GM04503 (cell line): ENCODE data around the gene GTF3C4.
"Not testable (repeated sequence)": the region's sequence is repeated elsewhere in the genome, so short reads cannot be mapped to it uniquely, and the experiment has no call there.

ENCODE experiments used
- DNase-seq: peaks from one replicate; pipeline ENCODE4 v3.0.0-alpha.2; 2012; ENCODE audit warnings: low read depth

Gene GTF3C4

DNA sequence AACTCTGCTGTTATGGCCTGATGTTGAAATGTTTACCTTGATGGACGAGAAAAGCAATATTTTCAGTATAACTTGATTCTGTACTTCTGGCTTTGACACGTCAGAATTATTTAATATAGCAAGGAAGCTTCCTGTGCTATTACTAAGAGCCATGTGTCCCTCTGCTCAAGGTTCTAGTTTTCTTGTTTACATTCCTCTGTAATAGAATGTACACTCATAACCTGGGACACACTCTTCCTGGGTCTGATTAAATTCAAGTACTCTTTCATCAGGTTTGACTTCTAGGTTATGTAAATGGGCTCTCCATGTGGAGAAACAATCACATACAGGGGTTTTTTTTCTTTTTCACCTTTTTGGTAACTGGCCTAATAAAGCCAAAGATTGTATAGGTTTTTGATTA lies 33.1 kb downstream of the GTF3C4 start:
- DNase-seq, result no peak

DNA sequence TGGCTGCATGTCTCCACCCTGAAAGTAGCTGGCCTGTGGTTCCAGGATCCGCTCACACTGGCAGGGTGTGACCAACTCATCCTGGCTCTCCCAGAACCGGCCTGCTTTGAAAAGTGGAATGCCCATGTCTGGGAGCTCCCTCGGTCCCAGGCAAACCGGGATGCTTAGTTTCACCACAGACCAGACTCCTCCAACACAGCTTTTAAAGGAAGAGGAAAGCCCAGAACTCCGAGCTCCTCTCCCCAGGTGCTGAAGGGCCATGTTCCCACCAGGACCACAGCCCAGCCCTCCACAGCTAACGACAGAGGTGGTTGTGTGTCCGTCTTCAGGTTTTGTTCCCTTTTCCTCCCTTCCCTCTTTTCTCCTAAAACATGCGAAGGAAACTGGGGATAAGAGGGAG lies 38.0 kb downstream of the GTF3C4 start:
- DNase-seq, result no peak

DNA sequence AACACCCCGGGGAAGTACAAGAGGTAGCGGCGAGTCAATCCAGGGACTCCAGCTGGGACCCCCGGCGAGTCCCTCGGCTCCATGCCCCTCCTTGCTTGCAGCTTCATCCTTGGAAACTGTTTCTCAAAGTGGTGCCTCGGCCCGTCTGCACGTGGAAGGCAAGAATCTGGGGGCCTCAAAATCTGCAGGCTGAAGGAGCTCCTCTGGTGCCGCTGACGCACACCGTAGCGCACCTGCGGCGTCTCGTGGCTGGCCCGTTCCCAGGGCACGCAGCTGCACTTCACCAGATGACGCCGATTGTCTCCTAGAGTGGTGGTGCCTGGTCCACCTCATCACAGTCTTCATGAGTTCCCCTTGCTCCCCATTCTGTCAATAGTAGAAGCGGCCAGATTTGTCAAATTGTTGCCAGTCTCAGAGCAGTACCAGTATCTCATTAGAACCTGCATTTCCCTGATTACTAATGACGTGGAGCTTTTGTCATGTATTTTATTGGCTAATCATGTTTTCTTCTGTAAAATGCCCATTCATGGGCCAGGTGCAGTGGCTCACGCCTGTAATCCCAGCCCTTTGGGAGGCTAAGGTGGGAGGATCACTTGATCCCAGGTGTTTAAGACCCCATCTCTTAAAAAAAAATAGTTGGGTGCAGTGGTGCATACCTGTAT lies 38.6 kb downstream of the GTF3C4 start:
- DNase-seq, result no peak

DNA sequence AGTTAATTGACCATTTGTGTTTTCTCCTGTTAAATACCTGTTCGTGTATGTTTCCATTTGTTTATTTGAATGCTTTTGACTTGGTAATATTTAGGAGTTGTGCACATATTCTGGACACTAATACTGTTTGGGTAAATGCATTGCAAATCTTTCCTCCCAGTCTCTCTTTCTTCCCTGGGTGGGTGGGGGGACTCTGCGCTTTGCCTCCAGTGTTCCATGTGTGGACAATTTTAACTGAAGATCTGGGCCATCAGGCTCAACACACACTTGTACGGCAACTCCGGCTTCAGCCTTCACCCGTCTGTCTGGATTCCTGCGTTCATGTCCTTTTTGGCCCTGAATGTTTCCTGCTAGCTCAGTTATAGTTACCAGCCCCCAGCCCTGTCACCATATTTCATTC lies 40.1 kb downstream of the GTF3C4 start:
- no peak for DNase-seq

DNA sequence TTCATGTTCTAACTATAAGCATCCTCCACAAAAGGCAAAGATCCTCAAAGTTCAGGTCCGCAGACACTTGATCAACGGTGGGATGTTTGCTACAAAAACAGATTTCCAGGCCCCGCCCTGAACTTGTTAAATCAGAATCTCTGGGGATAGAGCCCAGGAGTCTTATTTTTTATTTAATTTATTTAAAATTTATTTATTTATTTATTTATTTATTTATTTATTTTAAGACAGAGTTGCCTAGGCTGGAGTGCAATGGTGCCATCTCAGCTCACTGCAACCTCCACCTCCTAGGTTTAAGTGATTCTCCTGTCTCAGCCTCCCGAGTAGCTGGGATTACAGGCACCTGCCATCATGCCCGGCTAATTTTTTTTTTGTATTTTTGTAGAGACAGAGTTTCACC lies 40.9 kb downstream of the GTF3C4 start:
- not testable (repeated sequence) for DNase-seq

DNA sequence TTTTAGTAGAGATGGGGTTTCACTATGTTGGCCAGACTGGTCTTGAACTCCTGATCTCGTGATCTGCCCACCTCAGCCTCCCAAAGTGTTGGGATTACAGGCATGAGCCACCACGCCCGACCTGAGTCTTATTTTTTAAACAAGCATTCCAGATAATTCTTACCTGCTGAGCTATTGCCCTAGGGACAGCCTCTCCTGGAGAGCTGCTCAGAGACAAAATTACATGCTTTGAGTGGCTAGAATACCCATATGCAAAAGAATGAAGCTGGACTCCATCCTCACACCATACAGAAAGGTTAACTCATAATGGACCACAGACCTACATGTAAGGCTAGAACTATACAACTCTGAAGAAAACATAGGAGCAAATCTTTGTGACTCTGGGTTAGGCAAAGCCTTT lies 41.6 kb downstream of the GTF3C4 start:
- no peak for DNase-seq

DNA sequence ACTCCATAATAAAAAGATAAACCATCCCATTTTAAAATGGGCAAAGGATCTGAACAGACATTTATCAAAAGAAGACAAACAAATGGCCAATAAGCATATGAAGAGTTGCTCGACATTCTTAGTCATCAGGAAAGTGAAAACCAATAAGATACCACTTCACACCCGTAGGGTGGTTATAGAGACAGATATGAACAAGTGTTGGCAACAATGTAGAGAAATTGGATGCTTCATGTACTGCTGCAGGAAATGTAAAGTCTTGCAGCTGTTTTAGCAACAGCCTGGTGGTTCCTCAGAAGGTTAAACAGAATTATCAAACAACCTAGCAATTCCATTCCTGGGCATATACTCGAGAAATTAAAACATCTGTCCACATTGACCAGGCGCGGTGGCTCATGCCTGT lies 42.5 kb downstream of the GTF3C4 start:
- DNase-seq, result no peak

DNA sequence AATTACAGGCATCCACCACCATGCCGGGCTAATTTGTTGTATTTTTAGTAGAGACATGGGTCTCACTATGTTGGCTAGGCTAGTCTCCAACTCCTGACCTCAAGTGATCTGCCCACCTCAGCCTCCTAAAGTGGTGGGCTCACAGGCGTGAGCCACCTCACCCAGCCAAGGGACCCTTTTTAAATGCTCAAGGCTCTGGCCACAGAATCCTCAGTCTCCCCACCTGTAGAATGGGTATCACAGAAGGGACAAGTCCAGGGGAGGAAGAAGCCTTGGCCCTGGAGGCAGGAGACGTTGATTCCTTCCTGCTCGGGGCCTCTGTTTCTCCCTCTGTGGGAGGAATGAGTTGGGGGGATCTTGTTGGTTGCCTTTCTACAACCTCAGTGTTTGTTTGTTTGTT lies 45.7 kb downstream of the GTF3C4 start:
- DNase-seq, result no peak

DNA sequence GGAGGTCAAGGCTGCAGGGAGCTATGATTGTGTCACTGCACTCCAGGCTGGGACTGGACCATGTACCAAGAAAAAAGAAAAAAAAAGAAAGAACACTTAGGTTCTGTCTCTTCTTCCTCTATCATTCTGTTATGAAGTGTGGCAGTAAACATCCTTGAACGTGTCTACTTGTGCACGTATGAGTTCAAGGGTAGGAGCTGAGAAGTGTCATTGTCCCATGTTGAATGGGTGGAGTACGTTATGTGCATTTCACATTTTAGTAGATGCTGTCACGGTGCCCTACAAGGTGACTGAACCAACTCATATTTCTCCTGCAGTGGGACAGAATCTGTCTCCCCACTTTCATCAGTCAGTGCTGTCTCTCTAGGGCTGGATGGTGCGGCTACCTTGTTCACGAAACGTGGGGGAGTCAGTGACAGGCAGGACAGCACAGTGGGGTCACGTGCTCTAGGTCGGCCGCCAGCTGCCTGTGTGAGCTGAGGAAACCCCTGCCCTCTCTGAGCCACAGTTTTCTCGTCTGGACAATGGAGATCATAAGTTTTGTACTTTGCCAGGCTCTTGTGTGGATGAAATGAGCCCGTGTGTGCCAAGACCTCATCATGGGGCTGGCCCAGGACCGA lies 47.2 kb downstream of the GTF3C4 start:
- no peak for DNase-seq

DNA sequence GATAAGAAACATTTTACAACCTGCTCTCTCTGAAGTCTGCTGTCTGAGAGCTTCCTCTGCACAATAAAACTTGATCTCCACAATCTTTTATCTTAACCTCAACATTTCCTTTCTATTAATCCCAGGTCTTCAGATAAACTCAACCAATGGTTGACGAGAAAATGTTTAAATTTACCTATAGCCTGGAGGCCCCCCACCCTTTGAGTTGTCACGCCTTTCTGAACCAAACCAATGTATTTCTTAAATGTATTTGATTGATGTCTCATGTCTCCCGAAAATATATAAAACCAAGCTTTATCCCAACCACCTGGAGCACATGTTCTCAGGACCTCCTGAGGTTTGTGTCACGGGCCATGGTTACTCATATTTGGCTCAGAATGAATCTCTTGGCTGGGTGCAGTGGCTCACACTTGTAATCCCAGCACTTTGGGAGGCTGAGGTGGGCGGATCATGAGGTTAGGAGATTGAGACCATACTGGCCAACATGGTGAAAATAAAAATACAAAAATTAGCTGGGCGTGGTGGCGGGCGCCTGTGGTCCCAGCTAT lies 48.2 kb downstream of the GTF3C4 start:
- DNase-seq, result not testable (repeated sequence)

DNA sequence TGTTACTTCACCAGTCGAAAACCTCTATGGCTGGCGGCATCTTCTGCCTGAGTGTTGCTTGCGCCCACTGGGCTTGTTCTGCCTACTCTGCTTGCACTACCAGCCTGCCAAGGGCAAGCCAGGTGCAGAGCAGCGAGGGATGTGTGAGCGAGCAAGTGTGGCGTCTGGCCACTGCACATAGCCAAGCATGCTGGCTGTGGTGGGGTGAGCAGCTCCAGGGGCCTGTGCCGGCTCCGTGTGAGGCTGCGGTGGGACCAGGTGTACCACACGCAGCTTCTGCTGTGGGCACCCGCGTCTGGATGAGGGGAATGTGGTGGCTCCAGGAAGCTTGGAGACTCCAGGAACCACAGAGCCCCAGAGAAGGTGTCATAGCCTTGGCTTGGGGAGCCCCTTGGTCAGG lies 51.4 kb downstream of the GTF3C4 start:
- no peak for DNase-seq

DNA sequence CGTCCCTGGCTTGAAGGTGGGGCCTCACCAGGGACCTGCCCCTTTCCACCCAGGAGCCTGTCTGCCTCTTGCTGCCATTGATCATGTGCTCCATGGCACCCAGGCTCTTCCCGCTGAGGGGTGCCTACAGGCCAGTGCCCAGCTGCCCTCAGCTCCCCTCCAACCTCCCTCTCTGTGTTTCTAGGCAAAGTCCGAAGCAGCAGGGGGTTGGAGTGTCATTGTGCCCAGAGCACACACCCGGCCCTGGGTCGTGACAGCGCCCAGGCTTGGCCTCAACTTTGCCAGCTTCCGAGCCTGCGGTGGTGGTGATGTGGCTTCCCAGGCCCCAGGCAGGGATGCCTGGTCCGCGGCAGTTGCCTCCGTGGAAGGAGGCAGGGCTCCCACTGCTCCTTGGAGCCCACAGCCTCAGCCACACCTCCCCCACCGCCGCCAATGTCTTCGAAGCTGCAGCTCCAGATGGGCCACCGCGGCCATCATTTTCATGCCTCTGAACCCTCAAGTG lies 52.4 kb downstream of the GTF3C4 start:
- DNase-seq, result no peak

DNA sequence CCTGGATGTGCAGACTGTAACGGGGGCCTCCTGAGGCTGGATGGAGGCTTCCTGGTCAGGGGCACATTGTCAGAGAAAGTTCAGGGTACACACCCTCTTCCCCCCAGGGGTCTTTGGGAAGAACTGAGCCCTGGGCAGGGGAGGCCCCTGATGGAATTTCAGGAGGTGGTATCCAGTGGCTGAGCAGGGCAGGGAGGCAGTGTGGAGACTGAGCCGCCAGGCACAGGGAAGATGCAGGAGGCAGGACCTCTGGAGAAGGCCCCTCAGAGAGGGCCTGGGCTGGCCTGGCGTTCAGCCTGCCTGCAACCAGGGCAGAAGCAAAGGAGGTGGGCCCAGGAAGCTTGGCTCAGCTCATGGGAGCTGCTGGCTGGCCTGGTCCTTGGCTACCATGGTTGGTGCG lies 53.5 kb downstream of the GTF3C4 start:
- DNase-seq, result no peak

DNA sequence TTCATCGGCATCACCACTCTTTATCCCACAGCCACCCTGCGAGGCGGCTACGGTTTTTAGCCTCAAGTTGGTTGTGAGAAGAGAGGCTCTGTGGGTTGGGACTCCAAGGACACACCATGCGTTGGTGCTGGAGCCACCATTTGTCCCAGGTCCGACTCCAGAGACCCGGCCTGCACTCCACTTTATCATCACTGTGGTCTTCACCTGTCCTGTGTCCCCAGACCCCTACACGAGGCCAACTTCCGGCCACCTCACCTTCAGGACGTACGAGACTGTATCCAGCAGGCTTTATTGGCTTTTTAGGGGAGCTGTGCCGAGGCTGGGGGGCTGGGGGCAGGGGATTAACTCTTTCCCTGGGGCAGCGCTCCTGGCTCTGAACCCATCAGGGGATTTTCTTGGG lies 55.0 kb downstream of the GTF3C4 start:
- no peak for DNase-seq

DNA sequence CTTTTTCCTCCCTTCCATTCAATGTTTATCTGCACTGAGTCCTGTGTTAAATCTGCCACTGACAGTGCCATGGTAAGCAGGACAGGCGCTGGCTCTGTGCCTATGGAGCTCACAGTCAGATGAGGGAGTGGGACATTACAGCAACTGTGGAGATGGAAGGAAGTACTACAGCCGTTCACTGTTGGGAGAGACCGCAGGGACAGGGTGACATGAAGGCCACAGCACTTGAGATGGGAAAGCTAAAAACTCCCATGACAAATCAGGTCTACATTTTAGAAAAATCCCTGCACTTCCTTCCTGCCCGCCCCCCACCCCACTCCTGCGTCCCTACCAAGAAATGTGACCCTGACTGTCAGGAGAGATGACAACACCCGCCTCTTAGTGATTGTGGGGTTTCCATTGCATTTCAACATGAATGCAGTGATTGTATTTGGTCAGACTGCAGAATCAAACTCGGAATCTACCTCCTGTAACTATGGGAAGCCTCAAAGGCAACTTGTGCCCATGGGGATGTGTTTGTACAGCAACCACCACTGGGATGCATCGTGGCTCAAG lies 56.4 kb downstream of the GTF3C4 start:
- DNase-seq, result no peak

DNA sequence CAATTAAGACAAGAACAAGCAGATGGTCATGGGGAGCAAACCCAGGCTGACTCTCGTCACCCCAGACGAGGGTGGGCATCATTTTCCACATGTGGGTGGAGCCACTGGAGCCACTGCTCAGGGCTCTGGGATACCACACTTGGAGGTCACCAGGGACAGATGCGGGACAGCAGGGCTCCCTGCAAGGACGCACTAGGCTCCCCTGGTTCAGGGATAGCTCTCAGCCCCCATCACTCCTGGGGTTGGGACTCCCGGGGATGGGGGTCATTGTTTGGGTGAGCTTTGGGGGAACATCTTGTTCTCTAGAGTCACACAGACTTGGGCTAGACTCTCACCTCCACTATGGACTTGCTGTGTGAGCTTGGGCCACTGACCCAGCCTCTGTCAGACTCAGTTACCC lies 57.8 kb downstream of the GTF3C4 start:
- DNase-seq, result no peak

DNA sequence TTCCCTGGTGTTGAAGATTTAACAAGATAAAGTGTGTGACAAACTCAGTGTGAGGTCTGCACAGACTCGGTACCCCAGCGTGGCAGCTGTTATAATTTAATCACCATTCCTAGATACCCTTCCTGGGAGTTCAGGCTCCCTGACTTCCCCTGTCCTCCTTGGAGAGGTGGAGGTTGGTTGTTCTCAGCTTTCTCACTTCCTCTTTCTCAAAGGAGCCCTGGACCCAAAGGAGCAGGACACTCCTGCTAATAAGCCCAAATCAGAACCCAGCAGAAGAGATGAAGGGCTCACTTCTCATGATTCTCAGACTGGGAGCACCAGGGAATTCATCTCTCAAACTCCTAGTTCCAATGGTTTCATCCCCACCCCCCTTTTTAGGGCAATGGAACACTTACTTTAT lies 58.2 kb downstream of the GTF3C4 start:
- no peak for DNase-seq

DNA sequence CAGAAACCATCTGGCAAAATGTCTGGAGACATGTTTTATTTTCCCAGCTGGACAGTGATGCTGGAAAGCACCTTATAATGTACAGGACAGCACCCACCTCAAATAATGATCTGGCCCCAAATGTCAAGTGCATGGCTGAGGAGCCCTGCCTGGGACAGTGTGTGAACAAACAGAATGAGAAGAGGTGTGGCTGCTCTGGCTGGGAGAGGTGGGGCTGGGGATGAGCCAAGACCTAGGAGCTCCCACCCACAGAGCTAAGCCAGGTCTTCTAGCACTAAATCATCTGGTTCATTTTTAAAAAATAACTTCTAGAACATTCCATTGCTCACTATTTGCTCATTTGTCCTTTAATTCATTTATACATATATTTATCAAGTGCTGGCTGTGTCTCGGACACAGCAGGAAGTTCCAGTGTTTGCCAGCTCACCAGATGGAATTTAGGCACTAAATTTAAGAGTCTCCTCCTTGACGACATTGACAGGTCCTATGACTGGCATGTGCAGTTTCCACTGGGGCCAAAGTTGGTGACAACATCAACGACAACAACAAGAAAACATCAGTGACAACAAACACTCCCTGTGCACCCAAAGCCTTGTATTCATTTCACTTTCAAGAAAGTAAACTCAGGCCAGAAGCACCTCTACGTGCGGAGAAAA lies 59.1 kb downstream of the GTF3C4 start:
- DNase-seq, result no peak

DNA sequence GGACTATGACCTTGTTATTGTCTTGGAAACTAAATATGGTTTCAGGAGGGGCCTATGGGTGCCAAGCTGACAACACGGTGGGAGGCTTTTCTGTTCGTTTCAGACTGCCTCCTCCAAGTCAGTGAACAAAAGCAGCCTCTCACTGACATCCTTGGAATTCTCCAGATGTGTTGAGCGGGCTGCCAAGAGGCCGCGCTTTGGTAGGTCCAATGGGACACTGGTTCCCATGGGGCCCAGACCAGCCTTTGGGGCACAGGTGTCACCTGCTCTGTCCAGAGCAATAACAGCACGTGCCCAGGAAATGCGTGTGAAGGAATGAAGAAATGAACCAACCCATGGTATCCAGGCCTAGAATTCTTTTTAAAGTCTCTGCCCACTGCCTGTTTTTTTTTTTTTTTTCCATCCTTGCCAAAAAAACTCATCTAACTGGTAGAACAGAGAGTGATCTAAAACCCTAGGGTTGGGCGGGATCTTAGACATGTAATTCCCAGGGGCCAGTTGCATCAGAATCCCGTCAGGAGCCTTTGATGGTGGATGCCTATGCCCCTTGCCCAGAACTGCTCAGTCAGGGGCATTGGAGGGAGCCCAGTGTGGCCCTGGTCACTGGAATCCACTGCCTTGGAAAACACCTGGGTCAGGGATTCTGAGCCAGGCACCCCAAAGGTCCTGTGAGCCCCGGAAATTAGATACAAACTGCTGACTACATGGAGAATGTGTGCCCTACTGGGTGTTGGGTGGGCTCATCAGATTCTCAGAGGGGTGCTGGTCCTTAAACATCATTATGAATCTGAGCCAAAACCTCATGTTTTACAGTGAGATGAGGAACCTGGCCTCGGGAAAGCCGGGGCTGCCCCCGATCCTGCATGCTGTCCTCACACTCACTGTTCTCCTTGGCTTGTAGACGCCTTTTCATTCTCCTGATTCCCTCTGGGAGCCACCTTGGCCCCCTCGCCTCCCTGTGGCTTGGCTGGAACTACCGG lies 60.1 kb downstream of the GTF3C4 start:
- no peak for DNase-seq

DNA sequence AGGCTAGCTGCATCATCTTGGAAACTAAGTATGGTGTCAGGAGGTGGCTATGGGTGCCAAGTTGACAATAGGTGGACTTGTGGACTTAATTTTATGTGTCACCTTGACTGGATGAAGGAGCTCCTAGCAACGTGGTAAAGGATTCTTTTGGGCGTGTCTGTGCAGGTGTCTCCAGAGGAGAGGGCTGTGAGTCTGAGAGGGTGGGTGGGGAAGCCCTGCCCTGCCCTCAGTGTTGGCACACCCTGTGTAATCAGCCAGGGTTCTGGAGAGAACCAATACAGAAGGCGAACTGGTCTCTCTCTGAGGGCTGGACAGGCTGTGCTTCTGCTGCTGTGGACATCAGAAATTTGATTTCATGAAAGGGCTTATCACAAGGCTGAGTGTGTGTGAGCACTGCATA lies 61.0 kb downstream of the GTF3C4 start:
- no peak for DNase-seq

DNA sequence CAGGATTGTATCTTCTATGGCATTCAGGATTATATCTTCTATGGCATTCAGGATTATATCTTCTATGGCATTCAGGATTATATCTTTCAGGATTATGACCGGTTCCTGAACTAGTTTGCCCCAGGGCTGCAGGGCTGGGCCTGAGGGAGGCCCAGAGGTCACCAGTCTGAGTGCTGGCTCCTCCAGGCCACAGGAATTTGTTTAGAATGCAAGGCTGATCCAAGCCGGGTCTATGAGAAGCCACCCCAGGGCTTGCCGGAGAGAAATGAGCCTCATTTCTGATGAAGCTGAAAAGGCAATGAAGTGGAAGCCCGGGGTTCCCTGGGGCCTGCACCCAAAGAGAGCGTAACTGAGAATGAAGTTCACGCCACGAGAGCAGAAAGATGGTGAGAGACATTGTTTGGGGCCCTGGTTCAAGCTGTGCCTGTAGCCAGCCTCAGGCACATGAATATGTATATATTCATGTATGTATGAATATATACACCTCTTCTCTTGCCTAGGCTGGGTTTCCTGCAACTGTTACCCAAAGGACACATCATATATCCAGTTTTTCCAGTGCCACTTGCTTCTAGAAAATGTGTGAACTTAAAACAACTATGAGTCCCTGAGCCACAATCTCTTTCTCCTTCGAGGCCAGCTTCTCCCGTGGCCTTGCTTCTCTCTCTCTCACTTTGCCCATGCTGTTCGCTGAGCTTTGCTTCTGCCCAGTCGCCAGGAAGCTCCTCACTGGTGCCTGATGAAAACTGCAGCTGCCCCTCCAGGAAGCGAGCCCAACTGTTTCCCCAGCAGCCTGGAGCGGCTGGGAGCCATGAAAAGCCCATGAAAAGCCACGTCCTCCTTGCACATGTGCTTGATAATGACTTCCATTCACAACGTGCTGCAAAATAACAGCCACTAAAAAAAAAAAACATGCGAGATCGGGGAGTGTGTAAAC lies 62.3 kb downstream of the GTF3C4 start:
- DNase-seq, result no peak
